GM12891 (cell line): ENCODE data around the gene FMO5.

Experiments
- POLR2A ChIP-seq: IDR thresholded peaks from 2 replicates; pipeline ENCODE4 v1.6.1; 2011; ENCODE audit warnings: low read depth, low read length, control low read depth
- POLR2AphosphoS5 ChIP-seq: IDR thresholded peaks from 2 replicates; pipeline ENCODE4 v1.6.1; 2011; ENCODE audit warnings: low read depth, low read length, control low read depth
- POU2F2 ChIP-seq: IDR thresholded peaks from 2 replicates; pipeline ENCODE4 v1.6.1; 2011; ENCODE audit warnings: low read depth, mild to moderate bottlenecking, control low read depth, low read length, moderate library complexity
- SPI1 ChIP-seq: IDR thresholded peaks from 2 replicates; pipeline ENCODE4 v1.6.1; 2011; ENCODE audit warnings: low read depth, low read length, control low read depth
- TAF1 ChIP-seq: IDR thresholded peaks from 2 replicates; pipeline ENCODE4 v1.6.1; 2011; ENCODE audit warnings: low read depth, low read length, control low read depth

- TF ChIP-seq POLR2A (no peak), POLR2AphosphoS5 (no peak), TAF1 (no peak), POU2F2 (no peak), SPI1 (no peak)
Observed at GRCh38 chr1:147211577-147211976, 13.6 kb downstream of the FMO5 start.
